GM19238 (cell line): ENCODE data around the gene ADH7.
"Not testable (repeated sequence)": the region's sequence is repeated elsewhere in the genome, so short reads cannot be mapped to it uniquely, and the experiment has no call there.

Experiments used
- DNase-seq: peaks from one replicate; pipeline ENCODE4 v3.0.0; 2011; ENCODE audit warnings: low spot score; ENCODE audit not compliant: insufficient read length

Gene ADH7

DNA sequence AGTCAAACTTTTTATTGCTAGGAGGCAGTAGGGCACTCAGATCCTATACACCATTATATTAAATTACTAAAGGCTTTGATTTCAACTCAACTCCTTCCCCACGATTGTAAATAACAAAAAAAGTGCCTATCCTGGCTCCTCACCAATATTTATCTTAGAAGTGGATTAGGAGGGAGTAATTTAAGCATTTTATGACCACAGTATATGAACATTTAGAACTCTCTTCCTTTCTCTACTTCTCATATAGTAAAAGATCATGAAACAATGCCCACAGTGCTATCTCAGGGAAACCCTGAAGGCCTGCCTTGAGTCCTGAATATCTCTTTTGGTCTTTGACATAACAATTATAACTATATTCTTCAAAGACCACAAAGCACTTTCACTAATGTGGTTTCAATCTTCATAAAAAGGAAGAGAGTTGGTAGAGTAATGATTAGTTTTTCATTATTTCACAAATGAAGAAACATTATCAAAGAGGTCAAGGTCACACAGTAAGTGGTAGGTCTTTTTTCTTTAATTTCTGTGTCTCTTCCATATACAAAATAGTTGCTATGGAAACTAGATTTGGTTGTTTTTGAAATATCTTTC lies 53.5 kb downstream of the ADH7 start:
- no peak for DNase-seq

DNA sequence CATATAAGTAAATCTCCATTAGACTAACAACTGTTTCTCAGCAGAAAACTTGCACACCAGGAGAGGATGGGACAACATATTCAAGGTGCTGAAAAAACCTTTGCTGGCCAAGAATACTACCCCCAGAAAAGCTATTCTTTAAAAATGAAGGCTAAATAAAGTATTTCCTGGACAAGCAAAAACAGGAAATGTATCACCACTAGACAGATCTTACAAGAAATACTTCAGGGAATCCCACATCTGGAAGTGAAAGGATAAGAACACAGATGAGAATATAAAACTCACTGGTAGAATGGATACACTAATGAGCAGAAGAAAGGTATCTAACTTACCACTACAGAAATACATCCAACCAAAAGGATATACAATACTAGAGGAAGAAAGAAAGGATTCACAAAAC lies 55.6 kb downstream of the ADH7 start:
- no peak for DNase-seq

DNA sequence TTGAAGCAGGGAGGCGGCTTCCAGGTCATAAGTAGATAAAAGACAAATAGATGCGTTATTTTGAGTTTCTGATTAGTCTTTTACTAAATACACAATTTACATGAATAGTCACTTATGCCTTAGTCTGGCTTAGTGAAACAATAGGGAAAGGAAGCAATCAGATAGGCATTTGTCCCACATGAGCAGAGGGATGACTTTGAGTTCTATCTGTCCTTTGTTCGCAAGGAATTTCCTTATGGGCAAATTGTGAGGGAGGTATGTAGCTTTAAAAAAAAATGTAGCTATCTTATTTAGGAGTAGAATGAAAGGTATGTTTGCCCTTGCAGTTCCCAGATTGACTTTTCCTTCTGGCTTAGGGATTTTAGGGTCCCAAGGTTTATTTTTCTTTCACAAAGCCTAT lies 56.3 kb downstream of the ADH7 start:
- no peak for DNase-seq

DNA sequence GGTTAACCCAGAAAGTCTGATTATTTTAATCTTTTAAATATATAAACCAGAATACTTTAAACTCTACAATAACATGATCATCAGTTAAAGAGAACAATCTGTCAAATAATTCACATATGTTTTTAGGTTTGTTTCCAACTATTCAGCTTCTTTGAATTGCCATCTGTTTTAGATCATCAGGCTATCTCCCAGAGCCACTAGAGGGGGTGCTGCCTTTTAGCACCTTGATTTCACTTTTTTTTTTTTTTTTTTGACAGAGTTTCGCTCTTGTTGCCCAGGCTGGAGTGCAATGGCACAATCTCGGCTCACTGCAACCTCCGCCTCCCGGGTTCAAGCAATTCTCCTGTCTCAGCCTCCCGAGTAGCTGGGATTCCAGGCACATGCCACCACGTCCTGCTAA lies 57.8 kb downstream of the ADH7 start:
- not testable (repeated sequence) for DNase-seq

GRCh38 chr4:99372464-99372863 lies 62.7 kb downstream of the ADH7 start:
- not testable (repeated sequence) for DNase-seq

- DNase-seq = not testable (repeated sequence)
Observed at GRCh38 chr4:99367817-99368216, 67.3 kb downstream of the ADH7 start.

- no peak for DNase-seq
Observed at GRCh38 chr4:99366491-99366890, 68.7 kb downstream of the ADH7 start.

DNA sequence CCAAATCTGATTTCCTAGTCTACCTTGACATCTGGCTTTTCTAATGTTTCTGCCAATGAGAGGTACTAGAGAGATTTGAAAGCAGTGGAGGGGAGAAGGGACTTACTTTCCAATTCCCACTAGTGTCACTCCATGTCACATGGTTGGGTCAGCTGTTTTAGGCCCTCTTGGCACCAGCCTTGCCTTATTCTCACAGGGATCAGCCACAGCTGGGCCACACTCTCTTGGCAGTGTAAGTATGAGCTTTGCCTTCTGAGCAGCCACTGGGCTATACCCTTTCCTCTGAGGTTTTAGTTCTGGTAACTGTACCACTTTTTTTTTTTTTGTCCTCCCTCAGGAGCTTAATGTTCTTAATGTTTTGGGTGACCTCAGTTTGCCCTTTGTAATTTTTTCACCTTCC lies 72.4 kb downstream of the ADH7 start:
- no peak for DNase-seq
